Right lobe of liver (tissue), 4 donors: ENCODE measurements around the gene POLR2F.

Experiments used
- POLR2A ChIP-seq: fragments of 450-650 bp; IDR thresholded peaks from one replicate; pipeline ENCODE4 v1.6.1; 2017; ENCODE audit warnings: antibody characterized with exemption, mild to moderate bottlenecking
- TF ChIP-seq, protein P1 (sequence below), 4 donors: fragments of 200-600 bp in 3 of 4; fragments of 450-650 bp in 1 of 4; IDR thresholded peaks; one replicate each; pipeline versions ENCODE4 v1.5.1 to v1.8.0; 2016 to 2022; ENCODE audit warnings: antibody characterized with exemption in 4 of 4, mild to moderate bottlenecking in 2 of 4
- donor health status: DM: no; HTN: no; CAD: no.
- donor health status: DM: no; HTN: no; CAD: no.
- donor health status: DM: no; HTN: yes; CAD: no.

- TF ChIP-seq, protein P1, sequence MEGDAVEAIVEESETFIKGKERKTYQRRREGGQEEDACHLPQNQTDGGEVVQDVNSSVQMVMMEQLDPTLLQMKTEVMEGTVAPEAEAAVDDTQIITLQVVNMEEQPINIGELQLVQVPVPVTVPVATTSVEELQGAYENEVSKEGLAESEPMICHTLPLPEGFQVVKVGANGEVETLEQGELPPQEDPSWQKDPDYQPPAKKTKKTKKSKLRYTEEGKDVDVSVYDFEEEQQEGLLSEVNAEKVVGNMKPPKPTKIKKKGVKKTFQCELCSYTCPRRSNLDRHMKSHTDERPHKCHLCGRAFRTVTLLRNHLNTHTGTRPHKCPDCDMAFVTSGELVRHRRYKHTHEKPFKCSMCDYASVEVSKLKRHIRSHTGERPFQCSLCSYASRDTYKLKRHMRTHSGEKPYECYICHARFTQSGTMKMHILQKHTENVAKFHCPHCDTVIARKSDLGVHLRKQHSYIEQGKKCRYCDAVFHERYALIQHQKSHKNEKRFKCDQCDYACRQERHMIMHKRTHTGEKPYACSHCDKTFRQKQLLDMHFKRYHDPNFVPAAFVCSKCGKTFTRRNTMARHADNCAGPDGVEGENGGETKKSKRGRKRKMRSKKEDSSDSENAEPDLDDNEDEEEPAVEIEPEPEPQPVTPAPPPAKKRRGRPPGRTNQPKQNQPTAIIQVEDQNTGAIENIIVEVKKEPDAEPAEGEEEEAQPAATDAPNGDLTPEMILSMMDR (IDR thresholded peaks at IDR 0.05) = no peak
- TF ChIP-seq POLR2A = no peak
Observed at GRCh38 chr22:37957232-37957631, 3.7 kb downstream of the POLR2F start.
